DMS153 treated with DMSO at 0.1 percent for 48 hours (cell line): ENCODE measurements around the gene NEUROD6.
A peak's percentile ranks its signal among the peaks of the same experiment; 100 is the strongest.

Experiments used
- DNase-seq: peaks from one replicate; lab custom pipeline; 2025; ENCODE audit not compliant: unreplicated experiment; lab: John Stamatoyannopoulos, UW

The NEUROD6 gene

DNA sequence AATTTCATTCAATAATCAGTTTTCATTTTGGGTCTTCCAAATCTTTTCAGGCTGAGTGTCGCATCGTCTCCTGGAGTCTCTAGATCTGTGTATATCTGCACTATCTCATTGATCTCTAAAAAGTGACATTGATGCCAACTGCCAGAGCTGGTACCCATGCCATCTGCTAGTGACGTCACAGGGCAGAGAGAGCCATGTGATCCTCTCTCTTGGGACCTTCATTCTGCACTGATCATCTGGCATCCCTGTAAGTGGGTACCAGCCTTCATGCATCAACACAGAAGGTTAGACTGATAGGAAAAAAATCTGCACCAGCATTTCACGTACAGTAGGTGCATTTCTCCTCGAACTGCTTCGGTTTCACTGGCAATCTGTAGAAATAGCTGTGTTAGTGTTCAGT, at the start of gene NEUROD6:
Gene NEUROD6 (minus strand): TSS at position 124 of the 400 bp plus-strand sequence. CDS start 1,458 bp downstream, outside the sequence.
- DNase-seq = no peak

DNA sequence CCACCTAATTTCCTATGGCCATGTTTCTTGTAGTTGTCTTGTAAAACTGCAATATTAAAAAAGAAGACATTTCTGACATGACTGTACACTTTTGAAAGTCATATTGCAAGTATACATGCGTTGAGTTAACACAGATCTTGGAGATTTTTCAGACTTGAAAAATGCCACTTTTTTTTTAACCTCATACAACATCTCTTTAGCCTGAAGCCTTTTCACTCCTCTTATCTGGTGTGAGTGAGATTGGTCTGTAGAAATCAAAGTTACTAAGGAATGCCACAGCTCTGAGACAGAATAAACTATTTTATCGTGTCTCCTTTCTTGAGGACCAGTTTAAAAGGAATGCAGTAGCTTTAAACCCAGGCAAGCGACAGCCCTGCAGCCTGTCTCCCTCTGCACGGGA, 43.9 kb upstream of the NEUROD6 start:
- DNase-seq = no peak

DNA sequence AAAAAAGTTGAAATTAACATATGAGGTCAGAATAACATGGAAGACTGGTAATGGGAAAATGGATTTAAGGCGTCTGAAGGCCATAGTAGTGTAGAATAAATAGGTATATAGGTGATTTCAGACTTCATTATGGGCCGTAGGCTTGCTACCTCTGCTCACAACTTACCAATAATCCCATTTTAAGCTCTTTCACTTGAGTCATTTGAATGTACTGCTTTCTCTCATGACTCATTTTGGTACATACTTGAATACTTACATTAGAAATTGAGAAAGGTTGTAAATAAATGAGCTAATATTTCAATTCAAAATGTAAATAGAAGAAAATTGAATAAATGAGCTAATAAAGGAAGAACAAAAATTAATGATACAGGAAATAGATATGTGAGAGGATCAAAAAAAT, 42.2 kb upstream of the NEUROD6 start:
- no peak for DNase-seq

DNA sequence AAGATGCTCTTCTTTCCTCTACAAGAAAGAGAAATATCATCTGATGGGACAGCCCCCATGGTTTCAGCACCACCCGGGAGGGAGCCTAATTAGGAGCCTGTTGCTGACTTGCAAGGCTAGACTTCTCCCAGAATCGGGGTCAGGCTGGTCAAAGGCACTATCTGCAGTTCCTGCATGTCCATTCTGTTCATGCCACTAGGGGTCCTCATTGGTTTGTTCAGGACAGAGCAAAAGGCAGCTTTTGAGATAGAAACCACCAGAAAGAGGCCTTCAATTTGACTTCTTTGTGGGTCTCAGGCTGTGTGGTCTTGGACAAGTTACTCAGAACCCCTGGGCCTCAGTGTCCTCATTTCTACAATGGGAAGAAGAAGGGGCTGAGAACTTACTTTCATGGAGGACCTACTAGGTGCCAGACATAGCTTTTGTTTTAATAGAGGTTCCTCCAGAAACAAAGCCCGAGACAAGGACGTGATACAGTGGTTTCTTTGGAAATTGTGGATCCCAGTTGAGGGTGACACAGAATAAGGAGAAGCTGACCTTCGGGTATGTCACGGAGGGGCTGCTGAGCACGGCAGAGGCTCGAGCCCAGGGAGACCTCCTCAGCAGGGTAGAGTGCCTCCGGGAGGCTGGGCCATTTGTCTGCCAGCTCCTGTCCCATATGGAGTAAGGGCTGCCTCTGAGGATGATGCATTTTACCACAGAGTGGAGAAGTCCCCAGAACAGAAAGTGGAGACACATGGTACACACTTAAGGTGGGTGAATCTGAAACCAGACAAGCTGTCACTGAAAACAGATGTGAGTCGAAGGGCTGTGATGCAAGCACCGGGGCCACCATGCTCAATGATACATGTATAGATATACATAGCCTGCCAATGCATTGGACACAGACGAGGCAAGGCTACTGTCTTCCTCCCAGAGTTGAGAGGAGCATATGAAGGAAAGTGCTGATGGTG, 33.1 kb upstream of the NEUROD6 start:
- peak; percentile 67 for DNase-seq

DNA sequence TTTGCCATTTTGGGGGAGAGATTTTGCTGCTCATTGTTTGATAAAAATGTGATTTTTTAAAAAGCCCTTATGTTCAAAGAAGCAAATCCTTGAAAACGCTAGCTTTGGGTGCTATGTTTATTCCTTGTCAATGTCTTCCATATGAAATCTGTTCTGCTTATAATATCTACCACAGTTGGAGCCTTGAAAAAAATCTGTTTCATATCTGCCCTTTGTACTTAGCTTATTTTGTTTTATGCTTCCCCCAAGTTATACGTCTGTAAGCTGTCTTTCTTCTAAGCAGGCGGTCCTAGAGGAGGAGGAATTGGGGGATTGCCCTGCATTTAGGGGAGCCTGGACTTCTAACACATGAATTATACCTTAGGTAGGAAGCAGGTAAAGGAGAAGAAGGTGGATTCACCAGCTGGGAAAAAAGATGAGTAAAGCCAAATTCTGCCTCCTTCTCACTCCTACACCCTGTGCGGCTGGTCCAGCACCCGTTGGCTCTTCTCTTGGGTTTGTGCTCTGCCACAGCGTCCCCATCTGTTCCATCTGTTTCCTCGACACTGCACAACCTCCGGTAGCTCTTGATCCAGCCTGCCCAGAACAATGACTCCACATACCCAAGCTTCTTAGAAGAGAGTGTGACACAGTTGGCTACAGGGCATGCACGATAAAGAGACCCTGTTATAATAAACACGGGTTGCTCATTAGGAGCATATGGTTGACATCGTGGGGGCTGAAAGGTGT, 31.9 kb upstream of the NEUROD6 start:
- DNase-seq = no peak

DNA sequence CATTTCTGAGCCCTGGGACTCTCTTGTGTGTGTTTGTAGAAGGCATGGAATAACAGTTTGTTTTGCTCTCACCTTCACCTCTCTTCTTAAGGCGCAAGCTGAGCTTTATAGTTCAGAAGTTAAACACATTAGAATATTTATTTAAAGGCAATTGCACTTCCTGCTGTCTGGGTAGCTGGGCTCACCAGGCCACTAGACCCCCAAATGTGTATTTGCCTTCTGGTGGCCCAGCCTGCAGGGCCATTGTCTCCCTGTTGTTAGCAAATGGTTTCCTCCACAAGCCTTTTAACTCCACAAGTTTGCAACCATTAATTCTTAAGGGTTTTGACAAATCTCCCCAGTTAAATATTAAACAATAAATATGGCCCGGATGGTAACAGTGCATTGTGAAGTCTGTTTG, 31.1 kb upstream of the NEUROD6 start:
- no peak for DNase-seq

DNA sequence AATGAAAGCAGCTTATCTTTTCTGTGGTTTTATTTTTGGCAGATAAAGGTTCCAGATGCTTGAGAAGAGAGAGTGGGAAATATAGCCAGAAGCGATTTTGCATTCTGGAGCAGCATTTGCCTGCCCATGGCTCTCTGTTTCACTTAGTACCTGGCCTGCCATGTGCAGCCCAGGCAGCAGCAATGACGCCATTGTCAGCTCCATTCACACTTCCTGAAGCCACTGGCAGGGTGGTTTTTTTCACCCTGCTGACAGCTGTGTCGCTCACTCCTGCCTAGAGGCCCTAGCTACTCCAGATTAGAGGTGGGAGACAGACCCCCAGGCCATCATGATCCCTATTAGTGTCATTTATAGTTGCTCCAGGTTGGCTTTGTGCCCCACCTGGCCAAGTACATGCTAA, 30.1 kb upstream of the NEUROD6 start:
- no peak for DNase-seq

DNA sequence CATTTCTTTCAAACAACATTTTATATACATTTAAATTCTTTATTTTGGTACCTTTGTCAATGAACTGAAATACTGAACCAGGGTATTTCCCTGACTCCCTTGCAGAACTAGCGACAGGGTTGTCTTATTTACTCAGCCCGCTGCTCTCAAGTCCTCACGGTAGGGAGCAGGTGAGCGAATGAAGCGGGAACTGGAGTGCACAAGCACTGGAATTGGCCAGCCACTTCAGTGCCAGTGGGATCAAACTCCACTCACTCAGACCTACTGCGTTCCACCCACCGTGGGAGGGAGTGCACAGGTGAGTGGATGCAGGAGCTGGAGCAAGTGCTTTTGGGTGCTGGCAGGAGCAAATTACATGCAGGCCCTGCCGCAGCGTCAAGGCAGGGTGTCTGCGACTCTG, 28.1 kb upstream of the NEUROD6 start:
- DNase-seq = peak; percentile 58

DNA sequence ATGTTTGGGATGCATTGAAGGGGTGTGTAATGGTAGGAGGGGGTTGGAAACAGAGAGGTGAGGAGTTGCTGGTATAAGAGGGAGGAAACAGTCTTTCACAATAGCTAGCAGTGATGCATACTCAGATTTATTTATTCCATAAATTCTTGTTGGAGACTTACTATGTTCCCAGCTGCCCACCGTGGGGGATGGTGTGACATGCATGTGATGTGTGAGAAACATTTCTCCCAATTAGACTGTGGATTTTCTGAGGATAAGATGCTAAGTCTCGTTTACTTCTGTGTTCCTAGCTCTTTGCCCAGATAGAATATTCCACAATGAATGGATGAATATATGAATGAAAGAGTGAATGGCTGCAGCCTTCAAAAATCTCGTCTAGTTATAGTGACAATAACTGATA, 23.0 kb upstream of the NEUROD6 start:
- no peak for DNase-seq

DNA sequence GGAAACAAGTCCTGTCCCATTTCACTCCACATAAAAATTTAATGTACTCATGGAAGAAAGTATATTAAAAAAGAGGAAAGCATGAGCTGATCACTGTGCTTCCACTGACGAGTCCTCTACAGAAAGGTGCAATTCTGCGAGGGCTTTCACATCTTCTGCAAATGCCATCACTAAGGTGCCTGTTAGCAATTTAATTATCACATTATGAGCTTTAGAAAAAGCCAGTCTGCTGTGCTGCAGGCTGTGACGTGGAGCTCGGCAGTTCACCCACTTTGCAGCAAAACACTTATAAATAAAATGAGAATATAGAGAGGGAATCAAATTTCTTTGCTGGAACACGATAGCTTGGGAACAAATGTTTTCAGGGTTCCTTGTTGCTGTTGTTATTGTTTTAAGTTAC, 22.5 kb upstream of the NEUROD6 start:
- DNase-seq = no peak

DNA sequence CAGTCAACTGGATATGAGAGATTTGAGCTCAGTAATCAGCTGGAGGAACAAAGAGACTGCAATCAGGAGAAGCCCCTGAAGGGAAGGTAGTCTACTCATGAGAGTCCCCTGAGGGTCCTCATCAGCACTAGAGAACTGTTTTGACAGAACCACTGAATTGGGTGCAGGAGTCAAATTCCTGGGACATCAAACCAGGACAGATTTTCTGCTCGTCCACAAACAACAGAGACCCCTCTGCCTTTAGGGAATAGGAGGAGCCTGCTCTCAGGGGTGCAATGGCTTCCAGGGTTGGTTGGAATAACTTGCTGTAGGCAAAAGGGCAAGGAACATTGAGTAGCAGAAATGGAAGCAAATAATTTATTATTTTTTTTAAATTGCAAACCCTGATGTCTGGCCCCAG, 21.9 kb upstream of the NEUROD6 start:
- DNase-seq = no peak

DNA sequence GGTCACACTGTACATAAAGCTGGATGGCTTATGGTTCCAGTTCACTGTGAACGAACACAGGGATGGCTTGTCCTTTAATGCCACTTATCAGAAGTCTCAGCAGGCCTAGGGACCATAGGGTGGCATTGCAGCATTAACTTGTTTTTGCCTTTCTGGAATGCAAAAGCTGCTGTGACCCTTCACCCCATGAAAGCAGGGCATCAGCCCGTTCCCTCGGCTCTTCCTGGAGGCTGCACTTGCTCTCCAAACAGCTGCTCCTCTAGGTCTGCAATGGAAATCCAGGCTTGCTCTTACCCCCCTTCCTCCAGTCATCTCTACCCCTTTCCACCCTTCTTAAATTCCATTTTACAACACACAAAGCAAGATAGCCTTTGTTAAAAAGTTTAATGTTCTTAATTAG, 17.9 kb upstream of the NEUROD6 start:
- DNase-seq = no peak

DNA sequence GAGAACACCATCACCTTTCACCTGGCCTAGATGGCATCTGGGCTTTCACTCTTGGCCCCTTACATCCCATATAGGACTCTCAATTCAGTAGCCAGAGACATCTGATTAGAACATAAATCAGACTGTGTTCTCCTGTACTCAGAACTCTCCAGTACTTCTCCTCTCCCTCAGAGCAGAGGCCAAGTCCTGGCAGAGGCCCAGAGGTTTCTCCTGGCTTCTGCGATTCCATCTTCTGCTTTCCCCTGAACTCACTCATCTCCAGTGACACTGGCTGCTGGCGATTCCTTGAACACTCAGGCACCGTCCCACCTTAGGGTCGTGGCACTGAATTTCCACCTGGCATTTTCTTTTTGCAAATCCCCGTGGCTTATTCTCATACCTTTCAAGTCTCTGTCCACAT, 4.9 kb upstream of the NEUROD6 start:
- no peak for DNase-seq

DNA sequence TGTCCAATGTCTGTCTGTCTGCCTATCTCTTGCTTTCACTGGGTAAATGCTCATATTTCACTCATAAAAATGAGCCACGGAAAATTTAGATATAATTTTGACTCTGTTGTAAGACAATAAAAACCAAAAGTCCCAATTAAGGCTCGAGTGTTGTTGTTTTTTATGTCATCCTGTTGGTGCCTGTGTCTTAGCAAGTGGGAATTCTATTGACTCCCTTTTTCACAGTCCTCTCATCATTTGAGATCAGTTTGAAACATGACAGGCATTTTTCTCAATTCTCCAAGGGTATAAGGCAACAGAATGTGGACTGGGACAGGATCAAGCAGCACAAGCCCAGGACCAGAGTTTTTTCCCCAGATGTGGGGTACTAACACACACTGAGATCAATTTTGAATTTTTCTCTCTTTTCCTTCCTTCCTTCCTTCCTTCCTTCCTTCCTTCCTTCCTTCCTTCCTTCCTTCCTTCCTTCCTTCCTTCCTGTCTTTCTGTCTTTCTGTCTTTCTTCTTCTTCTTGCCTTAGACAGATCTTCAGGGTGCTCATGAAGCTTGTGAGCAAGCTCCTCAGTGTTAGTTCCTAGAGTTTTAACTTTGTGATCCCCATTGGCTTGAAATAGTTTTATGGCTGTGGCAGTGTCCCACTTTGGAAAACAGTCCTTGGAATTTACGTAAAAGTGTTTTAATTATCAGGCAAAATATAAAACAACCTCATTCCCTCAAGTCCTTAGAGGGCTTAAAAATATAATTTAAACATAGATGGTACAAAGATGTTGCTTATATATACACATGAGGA, 3.2 kb upstream of the NEUROD6 start:
- DNase-seq = no peak

DNA sequence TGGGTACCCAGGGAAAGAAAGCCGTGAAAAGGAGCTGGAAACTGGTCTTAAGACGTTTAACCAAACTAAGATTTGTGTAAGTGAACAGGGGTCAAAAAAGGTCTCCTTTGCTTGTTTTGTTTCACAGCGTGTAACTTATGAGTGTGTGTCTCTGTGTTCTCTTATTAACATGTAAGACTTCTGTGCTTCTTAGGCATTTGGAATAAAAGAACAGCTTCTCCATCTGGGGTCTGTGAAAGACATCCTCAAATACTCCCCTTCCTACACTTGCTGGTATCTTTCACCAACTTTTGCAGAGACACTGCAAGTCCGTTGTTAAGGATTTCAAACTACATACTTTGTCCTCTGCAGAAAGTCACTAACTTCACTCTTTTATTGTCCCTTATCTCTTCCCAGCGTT, 615 bp upstream of the NEUROD6 start:
- no peak for DNase-seq

DNA sequence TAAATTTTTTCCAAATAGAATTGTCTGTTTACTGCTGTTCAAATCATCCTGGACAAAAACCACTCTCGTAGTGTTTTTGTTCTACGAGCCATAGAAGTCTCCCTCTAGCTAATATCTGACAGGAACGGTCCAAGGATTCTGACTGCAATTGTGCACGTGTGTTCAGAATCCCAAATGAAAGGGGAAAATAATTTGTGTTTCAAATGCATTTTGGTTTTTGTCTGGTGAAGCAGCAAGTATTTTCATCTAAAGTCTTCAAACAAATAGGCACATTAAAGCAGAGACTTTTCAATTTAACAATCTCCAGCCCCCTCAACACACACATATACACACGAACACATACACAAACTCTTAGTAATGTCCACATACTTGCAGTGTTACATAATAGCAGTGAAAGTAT, 475 bp downstream of the NEUROD6 start:
- DNase-seq = no peak

DNA sequence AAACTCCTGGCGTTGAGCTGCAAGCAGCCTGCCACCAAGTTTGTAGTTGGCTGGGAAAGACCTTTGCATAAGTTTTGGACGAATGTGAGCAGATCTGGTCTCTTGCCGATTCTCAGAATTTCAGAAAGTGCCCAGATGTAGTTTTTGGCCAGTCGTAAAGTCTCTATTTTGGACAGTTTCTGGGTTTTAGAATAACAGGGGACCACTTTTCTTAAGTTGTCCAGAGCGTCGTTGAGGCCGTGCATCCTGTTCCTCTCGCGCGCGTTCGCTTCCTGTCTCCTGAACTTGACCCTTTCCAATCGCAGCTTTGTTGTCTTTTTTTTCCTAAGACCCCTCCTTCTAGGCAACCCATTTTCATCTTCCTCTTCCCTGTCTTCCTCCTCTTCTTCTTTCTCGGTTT, 1.8 kb downstream of the NEUROD6 start:
- no peak for DNase-seq

DNA sequence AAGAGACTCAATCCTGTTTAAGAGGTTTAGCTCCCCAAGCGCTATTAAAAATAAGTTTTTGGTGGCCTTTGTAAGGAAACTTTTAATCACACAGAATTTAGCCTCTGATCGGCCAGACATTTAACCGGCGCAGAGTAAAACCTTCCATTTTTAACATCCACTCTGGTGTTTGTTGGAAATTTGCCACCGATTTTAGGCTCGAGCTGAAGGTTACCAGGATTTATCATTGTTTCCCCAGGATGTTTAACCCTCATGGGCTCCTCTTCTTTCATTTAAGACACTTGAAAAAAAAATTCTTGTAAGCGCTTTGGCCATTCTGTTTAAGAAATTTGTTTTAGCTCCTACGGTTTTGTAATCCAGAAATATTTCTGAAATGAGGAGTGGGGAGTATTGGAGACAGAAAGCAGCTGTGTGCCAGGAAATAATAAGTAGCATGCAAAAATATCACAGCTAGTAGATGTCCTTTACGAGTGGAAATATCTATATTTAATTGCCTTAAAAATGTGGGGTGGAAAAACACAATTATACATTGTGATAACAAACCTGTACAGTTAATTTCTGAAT, 3.4 kb downstream of the NEUROD6 start:
- DNase-seq = no peak

DNA sequence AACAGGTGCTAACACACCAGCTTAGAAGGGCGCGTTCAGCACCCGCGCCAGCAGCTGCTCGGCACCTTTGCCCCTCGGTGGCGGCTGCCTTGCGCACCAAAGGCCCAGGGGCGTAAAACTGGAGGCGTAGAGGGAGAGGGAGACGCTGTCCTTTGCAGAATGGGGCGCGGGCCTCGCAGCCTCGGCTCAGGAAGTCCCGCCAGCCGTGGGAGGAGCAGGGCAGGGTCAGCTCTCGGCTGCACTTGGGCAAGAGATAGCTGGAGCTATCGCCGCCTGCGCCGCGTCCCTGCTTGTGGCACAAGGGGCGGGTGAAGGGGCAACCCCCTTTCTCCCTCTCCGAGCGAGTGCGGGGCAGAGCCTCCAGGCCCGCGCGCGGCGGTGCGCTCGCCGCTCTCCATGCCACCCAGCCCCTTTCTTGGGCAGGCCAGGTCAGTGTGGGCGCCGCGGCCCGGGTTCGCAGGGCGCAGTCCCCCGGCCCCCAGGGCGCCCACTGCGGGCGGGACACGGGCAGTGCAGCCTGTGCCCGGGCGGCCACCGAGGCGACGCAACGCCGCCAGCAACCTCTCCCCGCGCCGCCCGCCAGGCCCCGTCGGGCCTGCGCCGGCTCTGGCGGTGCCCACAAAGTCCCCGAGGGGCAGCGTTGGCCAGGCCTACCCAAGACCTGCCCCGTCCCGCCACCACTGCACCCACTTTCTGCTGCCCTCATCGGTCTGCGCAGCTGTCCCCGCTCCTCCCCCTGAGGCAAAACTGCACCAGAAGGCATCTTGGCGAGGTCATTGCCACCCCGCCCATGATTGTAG, 4.1 kb downstream of the NEUROD6 start:
- no peak for DNase-seq

DNA sequence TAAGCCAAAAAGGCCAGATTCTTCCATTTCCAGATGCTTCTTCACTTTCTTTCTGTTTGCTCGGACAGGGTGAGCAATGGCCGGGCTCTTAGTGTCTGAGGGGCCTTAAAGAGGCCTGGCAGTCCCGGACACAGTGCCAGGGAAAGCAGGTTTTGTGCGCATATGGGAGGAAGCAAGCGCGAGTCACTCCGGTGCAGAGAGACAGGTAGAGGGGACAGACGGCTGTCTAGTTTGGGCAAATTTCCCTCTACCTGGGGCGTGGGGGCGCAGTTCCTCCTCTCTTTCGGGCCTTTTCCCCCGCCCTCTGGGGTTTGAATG, 4.7 kb downstream of the NEUROD6 start:
- no peak for DNase-seq
